GM23338 (cell line): ENCODE results near the gene PITX1. TPM values are rescaled to one million over a fixed set of nuclear protein-coding genes. Genes with fewer than 3 reads are reported as not detected.
A peak's percentile ranks its signal among the peaks of the same experiment; 100 is the strongest.

Experiments
- ATAC-seq: fragments of 200-7000 bp; cut with Tn5 transposase; 3 replicates; pipeline ENCODE4 v1.9.1; 2020
- DNase-seq: peaks from one replicate; pipeline ENCODE4 v3.0.0-alpha.2; 2015; ENCODE audit warnings: low spot score
- H2AFZ ChIP-seq: fragments of 200-600 bp; sonication (generic); 2 replicates; pipeline ENCODE4 v1.8.0; 2016; ENCODE audit warnings: antibody characterized with exemption, mild to moderate bottlenecking, moderate library complexity
- H3F3A ChIP-seq: fragments of 200-600 bp; sonication (generic); replicated peaks from 2 replicates; pipeline ENCODE4 v1.8.0; 2017; ENCODE audit warnings: antibody characterized with exemption, mixed run types, low read depth
- H3K27ac ChIP-seq: fragments of 200-600 bp; sonication (generic); 2 replicates; pipeline ENCODE4 v1.6.1; 2016; ENCODE audit warnings: low read depth
- H3K27me3 ChIP-seq: fragments of 200-600 bp; sonication (generic); 2 replicates; pipeline ENCODE4 v1.8.0; 2016; ENCODE audit warnings: mild to moderate bottlenecking, mixed run types, moderate library complexity; ENCODE audit not compliant: insufficient read depth
- H3K36me3 ChIP-seq: fragments of 200-600 bp; sonication (generic); 2 replicates; pipeline ENCODE4 v1.8.0; 2016; ENCODE audit warnings: mild to moderate bottlenecking; ENCODE audit not compliant: insufficient read depth
- H3K4me1 ChIP-seq: fragments of 200-600 bp; sonication (generic); 2 replicates; pipeline ENCODE4 v1.8.0; 2016; ENCODE audit warnings: mild to moderate bottlenecking, moderate library complexity; ENCODE audit not compliant: insufficient read depth
- H3K4me2 ChIP-seq: fragments of 200-600 bp; sonication (generic); 2 replicates; pipeline ENCODE4 v1.7.1; 2017; ENCODE audit warnings: mixed run types
- H3K4me3 ChIP-seq: fragments of 200-600 bp; sonication (generic); 2 replicates; pipeline ENCODE4 v1.6.1; 2016; ENCODE audit warnings: mixed run types
- H3K79me2 ChIP-seq: fragments of 200-600 bp; sonication (generic); replicated peaks from 2 replicates; pipeline ENCODE4 v1.8.0; 2017; ENCODE audit warnings: mild to moderate bottlenecking; ENCODE audit not compliant: insufficient read depth
- H3K9me2 ChIP-seq: fragments of 200-600 bp; sonication (generic); 2 replicates; pipeline ENCODE4 v1.8.0; 2017; ENCODE audit not compliant: insufficient read depth
- H4K20me1 ChIP-seq: fragments of 200-600 bp; sonication (generic); replicated peaks from 2 replicates; pipeline ENCODE4 v1.8.0; 2017; ENCODE audit warnings: mild to moderate bottlenecking; ENCODE audit not compliant: insufficient read depth
- H3K27ac Mint-ChIP-seq: 2 replicates; pipeline ENCODE4 v1.8.0; 2020; ENCODE audit warnings: inconsistent platforms, mild to moderate bottlenecking, moderate library complexity, mixed read lengths
- H3K27me3 Mint-ChIP-seq: 3 replicates; pipeline ENCODE4 v1.8.0; 2022; ENCODE audit warnings: low read depth, mild to moderate bottlenecking, moderate library complexity, mixed read lengths, inconsistent platforms; ENCODE audit not compliant: insufficient read depth, poor library complexity
- H3K36me3 Mint-ChIP-seq: 3 replicates; pipeline ENCODE4 v1.8.0; 2021; ENCODE audit warnings: low read depth, mild to moderate bottlenecking, inconsistent platforms, moderate library complexity, mixed read lengths
- H3K4me1 Mint-ChIP-seq: 3 replicates; pipeline ENCODE4 v1.8.0; 2020; ENCODE audit warnings: mild to moderate bottlenecking, inconsistent platforms, mixed read lengths
- H3K4me3 Mint-ChIP-seq: 3 replicates; pipeline ENCODE4 v1.8.0; 2021; ENCODE audit warnings: moderate library complexity, mild to moderate bottlenecking, inconsistent platforms, mixed read lengths
- H3K9me3 Mint-ChIP-seq: 3 replicates; pipeline ENCODE4 v1.8.0; 2020; ENCODE audit warnings: moderate library complexity, mild to moderate bottlenecking, inconsistent platforms, mixed read lengths
- CREB1 ChIP-seq: fragments of 250-450 bp; sonication (Bioruptor Pico); IDR thresholded peaks from 2 replicates; pipeline ENCODE4 v1.5.0; 2020; ENCODE audit warnings: low read depth, mild to moderate bottlenecking, moderate library complexity
- EZH2 ChIP-seq: fragments of 200-600 bp; sonication (generic); IDR thresholded peaks from one replicate; pipeline ENCODE4 v1.8.0; 2017; ENCODE audit warnings: antibody characterized with exemption, mild to moderate bottlenecking, low read depth; ENCODE audit not compliant: unreplicated experiment
- EZH2phosphoT487 ChIP-seq: fragments of 200-600 bp; sonication (generic); IDR thresholded peaks from one replicate; pipeline ENCODE4 v1.8.1; 2018; ENCODE audit warnings: antibody characterized with exemption; ENCODE audit not compliant: unreplicated experiment
- ZNF462 ChIP-seq: fragments of 250-450 bp; sonication (Bioruptor Pico); IDR thresholded peaks from 2 replicates; pipeline ENCODE4 v1.5.0; 2020; ENCODE audit warnings: mild to moderate bottlenecking, moderate library complexity
- polyA plus RNA-seq: library from polyadenylated mRNA; unstranded; fragments of >200 nt; fragmentation: Nextera tagmentation; extraction: Ambion mirVana; gene quantifications from 2 replicates; pipeline ENCODE4 v1.2.1, GENCODE V29; 2016
- total RNA-seq: library from RNA; depleted of rRNA; stranded (reverse); fragments of >200 nt; shearing (Covaris generic); gene quantifications from 2 replicates; pipeline ENCODE4 v1.2.3, GENCODE V29; 2014
- TF ChIP-seq, protein P1 (sequence below), 2 experiments: fragments of 200-600 bp in 1 of 2; sonication (generic) in 1 of 2; conservative IDR thresholded peaks; 2 replicates each; pipeline versions ENCODE4 v1.5.1 to v1.6.1; 2016 to 2017; ENCODE audit warnings: antibody characterized with exemption in 2 of 2, low read depth in 2 of 2, mild to moderate bottlenecking in 2 of 2, moderate library complexity in 1 of 2

The PITX1 gene
- total and polyA plus RNA-seq, 2 experiments from 2014 or later: not detected

DNA sequence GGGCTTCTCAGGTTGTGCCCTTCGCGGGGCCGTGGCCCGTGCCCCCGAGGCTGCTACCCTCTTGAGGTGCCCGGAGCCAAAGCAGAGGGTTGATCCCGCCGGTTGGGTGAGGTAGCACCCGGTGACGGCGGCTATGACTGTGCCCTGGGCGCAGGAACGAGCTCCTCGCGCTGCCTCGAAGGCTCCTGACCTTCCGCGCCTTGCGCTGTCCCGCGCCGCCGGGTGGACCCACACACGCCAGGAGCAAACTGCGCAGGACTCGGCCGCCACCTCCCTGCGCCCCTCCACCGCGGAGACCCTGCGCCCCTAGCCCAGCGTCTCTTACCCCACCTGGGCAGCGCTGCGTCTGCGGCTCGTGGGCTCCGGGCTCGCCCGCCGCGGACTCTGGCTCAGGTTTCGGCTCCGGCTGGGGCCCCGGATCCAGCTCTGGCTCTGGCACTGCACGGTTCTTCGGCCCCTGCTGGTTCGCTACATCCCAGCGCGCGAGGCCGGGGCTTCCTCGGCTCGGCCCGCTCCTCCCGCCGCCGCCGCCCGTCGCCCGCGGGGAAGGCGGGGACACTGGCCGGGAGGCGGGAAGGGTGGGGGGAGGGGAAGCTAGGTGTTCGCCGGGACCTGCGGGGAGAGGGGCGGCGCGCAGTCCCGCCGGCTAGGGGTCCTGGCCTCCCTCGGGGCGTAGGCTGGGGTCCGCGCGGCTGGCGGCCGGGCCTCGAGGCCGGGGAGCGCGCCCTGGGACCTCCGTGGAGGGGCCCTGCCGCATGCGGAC lies 5.4 kb upstream of the PITX1 start:
- H3K4me1 ChIP-seq: peaks cover 4% of the 10 kb centered on the region; the same call in 1 of the 2 replicates
- peaks cover 10% of the 10 kb centered on the region for H3F3A ChIP-seq
- H3K4me2 ChIP-seq: peak overlapping the region; percentile 83
- peaks cover 23% of the 10 kb centered on the region for H4K20me1 ChIP-seq
- H3K27me3 Mint-ChIP-seq: peaks cover 96% of the 10 kb centered on the region
- peaks cover 12% of the 10 kb centered on the region for H3K4me1 Mint-ChIP-seq
- TF ChIP-seq, protein P1, sequence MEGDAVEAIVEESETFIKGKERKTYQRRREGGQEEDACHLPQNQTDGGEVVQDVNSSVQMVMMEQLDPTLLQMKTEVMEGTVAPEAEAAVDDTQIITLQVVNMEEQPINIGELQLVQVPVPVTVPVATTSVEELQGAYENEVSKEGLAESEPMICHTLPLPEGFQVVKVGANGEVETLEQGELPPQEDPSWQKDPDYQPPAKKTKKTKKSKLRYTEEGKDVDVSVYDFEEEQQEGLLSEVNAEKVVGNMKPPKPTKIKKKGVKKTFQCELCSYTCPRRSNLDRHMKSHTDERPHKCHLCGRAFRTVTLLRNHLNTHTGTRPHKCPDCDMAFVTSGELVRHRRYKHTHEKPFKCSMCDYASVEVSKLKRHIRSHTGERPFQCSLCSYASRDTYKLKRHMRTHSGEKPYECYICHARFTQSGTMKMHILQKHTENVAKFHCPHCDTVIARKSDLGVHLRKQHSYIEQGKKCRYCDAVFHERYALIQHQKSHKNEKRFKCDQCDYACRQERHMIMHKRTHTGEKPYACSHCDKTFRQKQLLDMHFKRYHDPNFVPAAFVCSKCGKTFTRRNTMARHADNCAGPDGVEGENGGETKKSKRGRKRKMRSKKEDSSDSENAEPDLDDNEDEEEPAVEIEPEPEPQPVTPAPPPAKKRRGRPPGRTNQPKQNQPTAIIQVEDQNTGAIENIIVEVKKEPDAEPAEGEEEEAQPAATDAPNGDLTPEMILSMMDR (conservative IDR thresholded peaks at IDR 0.05; ENCODE audit: low read depth in 2 of 2): no peak
- TF ChIP-seq EZH2phosphoT487: peak; percentile 74
- TF ChIP-seq CREB1: no peak
- TF ChIP-seq ZNF462 (CRISPR knock-in tag): no peak
- TF ChIP-seq EZH2: peak; percentile 1
- H3K36me3 ChIP-seq: no peaks in the 10 kb centered on the region
- peaks cover 7% of the 10 kb centered on the region; the same call in 2 of the 3 replicates for H3K9me3 Mint-ChIP-seq
- no peak overlapping the region for H3K27ac Mint-ChIP-seq
- peak overlapping the region; percentile 55 for H3K4me3 ChIP-seq
- peak overlapping the region; percentile 95 for H2AFZ ChIP-seq
- H3K79me2 ChIP-seq: no peaks in the 10 kb centered on the region
- no peaks in the 10 kb centered on the region for H3K36me3 Mint-ChIP-seq
- peaks cover 100% of the 10 kb centered on the region for H3K27me3 ChIP-seq
- H3K27ac ChIP-seq: no peak overlapping the region
- peak; percentile 67 for DNase-seq
- H3K4me3 Mint-ChIP-seq: peak overlapping the region; percentile 46; the same call in 1 of the 3 replicates
- no peaks in the 10 kb centered on the region for H3K9me2 ChIP-seq
- peak; percentile 25 for ATAC-seq
